NCI-H774 (cell line): ENCODE measurements around the gene TMEM116.

Source experiments
- DNase-seq: peaks from one replicate; lab custom pipeline; 2025; lab: John Stamatoyannopoulos, UW

The TMEM116 gene

DNA sequence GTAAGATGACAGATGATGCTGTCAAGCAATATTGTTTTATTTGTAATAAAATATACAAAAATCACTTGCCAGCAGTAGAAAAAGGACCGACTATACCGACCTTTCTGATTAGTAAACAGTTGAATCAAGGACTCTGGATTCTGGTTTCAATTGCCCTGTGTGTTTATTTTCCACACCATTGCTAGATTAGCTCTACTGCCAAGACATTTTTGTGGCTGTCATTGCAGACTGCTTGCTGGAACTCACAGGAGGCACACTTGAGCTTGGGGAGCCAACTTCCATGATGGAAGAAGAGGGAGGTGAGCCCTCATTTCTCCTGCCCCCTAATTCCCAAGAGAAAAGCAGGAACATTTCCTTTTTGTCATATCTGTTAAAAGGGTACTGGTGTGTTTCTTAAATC lies 119.7 kb downstream of the TMEM116 start:
- no peak for DNase-seq

DNA sequence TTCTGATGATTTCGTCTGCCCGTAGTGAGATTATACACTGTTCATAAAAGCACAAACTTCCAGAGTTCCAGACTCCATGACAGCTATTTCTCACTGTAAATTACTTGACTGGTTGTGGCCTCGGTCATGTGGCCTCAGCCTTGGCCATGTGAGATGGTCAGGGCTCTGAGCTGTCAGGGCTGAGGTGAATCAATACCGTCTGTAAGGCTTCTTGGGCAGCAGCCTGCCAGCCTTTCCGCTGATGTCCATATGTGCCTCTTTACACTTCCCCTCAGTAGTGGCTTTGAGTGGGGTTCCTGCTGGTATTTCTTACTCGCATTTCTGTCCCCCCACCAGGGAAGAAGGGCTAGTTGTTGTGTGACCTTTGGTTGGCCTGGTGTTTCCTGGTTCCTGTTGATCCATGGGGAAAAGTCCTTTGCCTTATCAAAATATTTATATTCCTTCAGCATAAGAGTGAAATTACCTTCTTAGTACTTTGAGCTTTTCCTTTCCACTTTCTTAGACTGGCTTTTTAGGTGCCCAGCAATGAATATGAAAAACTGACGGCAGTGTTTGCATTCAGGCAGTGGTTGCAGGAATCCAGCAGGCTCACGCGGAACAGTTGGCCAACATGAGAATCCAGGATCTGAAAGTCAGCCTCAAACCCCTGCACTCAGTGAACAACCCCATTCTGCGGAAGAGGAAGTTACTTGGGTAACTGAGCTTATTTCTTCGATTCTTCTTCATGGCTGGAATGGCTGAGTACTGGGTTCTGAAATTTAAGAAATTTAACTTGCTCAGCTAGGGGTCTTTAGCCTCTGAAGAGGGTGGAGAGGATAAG lies 124.8 kb downstream of the TMEM116 start:
- DNase-seq = no peak

DNA sequence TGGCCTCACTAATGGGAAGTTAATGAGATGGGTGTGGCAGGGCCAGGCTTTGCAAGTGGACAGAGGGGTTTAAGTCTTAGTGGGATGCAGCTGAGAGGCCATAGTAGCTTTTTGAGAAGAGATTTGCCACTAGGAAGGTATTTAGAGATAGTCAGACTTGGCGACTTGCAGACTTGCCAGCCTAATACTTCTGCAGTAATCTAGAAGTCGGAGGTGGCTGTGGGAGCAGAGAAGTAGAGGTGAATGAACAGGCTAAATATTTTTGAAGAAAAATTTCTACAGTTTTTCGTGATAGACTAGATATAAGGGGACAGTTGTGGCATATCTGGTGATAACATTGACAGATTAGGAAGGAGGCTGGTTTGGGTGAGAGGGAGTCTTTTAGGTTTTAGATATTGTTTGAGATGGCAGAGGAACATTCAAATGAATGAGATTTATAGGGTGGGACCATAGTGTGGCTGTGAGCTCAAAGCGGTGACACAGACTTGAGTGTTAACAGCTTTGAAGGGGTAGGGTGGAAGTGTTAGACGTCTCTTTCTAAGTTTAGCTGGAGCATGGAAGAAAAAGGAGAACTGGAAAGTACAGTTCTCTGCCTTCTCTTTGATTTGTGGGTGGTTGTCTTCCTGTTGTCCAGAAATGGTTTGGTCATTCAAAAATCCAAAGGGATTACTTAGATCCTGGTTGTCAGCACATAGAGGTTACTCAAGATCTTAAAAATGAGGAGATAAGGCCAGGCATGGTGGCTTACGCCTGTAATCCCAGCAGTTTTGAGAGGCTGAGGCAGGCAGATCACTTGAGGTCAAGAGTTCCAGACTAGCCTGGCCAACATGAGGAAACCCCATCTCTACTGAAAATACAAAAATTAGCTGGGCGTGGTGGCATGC lies 126.1 kb downstream of the TMEM116 start:
- DNase-seq = no peak

DNA sequence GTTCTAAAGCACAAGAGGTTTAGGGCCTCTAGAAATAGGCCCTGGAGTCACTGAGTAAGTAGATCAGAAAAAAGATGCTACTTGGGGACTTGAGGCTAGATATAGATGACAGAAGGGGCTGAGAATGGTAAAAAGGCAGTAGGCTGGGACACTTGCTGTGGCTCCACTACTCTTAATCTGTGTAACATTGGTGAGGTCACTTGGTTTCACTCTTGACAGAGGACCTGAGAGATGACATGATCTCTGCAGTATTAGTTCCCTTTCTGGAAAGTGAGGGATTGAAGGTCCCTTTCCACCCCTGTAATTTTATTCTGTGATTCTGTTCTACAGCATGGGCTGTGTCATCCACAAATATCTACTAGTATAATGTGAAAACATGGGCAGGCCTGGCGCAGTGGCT lies 131.2 kb downstream of the TMEM116 start:
- DNase-seq = no peak
